GM18502 (cell line): ENCODE measurements around the gene OLA1.

Experiments
- ATAC-seq: cut with Tn5 transposase; IDR thresholded peaks from one replicate; pipeline ENCODE4 v1.9.1; 2021; ENCODE audit warnings: mild to moderate bottlenecking; ENCODE audit not compliant: unreplicated experiment, poor library complexity

Gene OLA1

DNA sequence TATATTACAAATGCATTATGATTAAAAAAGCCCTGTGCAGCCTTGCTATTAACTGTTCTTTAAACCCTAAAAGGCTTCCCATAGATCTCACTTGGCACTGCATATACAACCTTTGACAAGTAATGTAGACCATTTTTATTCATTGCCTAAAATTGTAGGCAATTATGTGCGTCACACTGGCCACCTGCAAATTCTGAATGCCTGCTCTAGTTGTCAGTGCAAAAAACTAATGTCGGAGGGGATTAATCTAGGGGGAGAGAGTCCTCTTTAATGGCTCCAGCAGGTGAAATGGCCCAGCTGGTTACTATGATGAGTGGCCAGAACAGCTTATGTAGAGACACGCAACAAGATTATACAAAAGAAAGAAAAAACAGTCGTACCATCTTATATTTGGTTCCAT is 123.2 kb downstream of the OLA1 start:
- no peak for ATAC-seq

DNA sequence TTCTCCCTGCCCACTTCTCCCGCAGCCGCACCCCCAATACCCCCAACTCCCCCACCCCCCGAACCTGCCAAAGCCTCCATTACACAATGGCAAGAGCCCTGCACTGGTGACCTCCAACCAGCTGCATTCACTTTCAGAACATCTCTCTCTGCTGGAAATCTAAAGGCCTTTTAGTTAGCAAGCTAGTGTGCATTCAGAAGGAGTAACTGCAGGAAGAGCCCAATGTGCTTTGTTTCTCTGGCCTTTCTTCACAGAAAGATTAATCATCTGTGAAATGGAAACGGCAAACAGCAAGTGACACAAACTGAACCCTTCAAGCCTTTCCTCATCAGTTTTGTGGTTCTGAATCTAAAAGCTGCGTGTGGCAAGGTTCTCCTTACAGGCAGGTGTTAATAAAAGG is 124.2 kb downstream of the OLA1 start:
- no peak for ATAC-seq

DNA sequence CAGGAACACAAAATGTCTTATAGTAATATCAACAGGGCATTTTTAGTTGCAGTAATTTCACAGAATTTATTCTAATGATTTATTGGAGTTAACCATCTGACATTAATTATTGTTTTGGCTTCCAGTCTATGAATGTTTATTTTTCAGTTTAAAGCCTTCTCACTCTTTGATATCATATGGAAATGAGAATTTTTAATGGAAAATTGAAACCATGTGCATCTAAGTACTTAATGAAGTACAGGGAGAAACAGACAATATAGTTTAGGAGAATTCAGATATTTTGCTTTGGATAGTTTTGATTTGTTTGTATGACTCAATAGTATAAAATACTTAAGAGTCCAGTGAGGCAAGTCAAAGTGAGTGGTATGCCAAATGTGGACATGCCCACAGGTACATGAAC is 126.1 kb downstream of the OLA1 start:
- no peak for ATAC-seq

DNA sequence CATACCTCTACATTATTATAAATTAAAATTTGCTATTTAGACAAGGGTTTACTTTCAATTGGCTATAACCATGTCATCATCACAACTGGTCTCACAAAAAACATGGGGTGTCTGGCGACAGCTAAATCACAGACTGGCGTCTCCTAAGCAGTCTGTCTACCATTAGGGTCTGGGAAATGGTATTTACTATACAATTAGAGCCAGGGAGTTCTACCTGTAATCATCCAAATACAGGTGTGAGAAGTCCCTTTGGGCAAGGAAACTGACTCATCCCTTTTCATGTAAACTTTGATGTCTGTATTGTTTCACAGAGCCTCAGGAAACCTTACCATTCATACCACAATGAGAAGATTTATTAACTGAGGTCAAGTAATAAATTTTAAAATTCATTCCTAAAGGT is 126.7 kb downstream of the OLA1 start:
- ATAC-seq, result no peak

DNA sequence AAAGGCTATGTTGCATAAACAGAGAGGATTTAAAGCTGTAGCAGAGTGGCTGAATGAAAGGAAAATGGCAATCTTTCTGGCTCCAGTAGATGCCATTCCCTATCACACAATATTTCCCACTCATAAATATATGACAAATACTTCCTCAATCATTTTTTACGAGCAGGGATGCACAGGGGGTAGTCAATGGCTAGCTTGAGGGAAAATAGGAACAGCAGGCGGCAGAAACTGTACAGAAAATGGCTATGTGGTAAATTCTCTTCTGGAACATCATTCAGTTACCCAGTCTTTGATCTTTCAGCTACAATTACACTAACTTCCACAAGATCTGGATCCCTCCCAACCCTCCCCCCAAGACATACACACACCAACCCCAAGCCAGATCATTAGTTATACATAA is 127.2 kb downstream of the OLA1 start:
- ATAC-seq, result no peak

DNA sequence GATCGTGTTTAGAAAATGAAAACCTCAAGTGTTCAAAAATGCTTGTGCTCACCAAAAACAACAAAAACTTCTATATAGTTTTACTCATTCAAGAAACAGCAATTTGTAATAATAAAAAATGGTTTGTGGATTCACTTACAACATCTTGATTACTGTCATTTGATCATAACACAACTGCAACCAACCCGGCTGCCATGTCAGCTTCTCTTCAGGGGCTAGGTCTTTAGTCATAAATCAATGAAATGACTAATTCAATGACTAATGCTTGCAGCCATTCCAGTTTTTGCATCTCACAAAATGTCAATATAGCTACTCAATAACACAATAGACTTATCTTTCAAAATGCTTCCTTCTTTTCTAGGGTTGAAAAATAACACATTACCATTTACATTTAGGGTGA is 128.0 kb downstream of the OLA1 start:
- ATAC-seq, result no peak

DNA sequence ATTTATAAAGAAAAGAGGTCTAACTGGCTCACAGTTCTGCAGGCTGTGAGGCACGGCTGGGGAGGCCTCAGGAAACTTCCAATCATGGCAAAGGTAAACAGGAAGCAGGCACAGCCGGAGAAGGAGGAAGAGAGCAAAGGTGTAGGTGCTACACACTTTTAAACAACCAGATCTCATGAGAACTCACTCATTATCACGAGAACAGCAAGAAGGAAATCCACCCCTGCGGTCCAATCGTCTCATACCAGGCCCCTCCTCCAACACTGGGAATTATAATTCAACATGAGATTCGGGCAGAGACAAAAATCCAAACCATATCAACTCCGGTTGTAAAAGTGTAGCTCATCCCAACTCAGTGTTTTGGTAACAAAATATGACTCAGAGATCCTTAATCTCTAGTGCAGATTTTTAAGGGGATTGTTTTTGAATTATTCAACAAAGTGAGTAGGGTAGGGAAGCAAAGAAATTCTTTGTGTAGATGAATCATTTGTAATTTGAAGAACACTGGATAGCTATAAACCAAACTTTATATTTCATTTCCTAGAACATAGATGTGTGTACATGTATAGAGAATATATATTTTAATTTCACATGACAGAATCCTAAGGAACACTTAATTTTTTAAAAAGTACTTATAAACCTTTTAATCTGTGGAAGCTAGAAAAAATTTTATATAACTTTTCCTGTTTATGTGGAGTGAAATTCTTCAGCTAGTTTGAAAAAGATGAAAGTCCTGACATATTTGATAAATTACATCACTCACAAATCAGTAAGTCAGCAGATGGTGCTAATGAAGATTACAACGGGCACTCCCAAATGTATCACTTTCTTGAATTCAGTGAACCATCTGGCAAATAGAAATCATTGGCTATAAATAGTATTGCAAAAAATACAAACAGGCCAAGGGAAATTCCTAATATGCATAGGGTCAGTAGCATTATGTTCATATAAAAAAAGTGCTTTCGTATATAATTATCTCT is 130.1 kb downstream of the OLA1 start:
- no peak for ATAC-seq

DNA sequence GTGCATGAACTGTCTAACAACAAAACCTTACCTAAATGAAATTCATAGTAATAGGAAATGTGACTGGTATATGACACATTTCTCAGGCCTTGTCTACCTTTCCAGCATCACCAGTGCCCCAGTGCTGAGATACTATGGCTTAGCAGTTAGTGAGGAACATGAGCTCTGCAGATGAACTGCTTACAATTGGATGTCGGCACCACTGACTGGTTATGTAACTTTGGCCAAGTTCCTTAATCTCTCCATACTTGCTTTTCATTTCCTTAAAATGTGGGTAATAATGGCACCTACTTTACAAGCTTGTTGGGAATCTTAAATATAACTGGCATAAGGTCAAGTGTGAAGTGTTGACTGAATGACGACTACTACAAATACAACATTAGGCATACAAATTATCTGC is 136.3 kb downstream of the OLA1 start:
- no peak for ATAC-seq

DNA sequence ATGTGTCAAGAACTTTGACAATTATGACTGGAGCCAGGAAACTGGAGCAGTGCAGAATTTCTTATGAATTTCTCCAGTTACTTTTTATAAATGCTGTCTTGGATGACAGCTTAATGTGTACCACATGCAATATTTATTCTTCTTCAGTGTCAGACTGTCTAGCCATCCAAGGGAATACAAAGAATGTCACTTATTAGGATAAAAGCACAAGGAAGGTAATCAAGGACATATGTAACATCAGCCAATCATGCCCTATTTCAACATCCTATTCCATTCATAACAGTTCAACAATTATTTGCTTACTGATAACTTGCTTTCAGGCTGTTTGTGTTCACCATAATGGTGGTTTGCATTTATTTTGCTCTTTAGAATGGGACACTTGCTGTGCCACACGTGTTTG is 139.8 kb downstream of the OLA1 start:
- no peak for ATAC-seq

DNA sequence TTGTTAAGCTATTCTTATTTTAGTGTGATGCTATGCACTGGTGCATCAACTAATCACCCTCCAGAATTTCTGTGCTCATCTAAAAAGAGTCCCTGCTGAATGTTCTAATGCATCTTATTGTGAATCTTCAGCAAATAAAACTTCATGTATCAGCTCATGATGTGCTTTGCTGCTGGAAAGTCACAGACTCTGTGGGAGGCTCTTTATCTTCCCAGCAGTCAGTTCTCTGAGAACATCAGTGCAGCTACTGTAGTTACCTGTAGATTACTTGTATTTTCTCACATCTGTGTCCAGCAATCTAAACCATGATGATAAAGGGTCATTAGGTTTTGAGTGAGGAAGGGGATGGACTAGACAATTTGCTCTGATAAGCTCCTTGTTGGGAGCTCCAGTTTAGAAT is 141.6 kb downstream of the OLA1 start:
- no peak for ATAC-seq

DNA sequence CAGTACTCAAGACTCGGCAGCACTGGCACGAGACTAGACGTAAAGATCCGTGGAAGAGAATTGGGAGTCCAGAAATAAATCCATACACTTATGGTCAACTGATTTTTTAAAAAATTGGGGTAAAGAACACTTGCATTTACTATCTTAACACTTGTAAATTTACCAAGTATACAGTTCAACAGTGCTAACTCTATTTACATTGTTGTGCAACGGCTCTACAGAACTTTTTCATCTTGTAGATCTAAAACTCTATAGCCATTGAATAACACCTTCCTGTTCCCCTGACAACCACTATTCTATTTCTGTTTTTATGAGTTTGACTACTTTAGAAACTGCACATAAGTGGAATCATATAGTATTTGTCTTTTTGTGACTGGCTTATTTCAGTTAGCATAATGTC is 153.8 kb downstream of the OLA1 start:
- ATAC-seq, result no peak

DNA sequence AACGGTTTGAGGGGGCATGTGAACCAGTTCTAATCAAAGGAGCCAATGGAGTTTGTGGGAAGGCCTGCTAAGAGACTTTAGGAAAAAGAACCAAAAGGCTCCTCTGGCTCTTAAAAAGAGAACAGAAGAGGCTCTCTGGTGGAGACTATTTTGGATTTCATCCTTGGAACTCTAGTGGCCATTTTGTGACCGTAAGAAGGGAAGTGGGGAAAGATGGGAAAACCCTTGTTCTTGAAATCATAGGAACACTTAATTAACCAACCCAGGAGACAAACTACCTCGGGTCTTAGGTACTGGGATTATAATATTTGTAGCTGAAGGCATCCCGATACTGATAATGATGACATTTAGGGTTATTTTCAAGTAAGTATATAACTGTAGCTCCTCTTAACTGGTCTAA is 157.9 kb downstream of the OLA1 start:
- no peak for ATAC-seq

DNA sequence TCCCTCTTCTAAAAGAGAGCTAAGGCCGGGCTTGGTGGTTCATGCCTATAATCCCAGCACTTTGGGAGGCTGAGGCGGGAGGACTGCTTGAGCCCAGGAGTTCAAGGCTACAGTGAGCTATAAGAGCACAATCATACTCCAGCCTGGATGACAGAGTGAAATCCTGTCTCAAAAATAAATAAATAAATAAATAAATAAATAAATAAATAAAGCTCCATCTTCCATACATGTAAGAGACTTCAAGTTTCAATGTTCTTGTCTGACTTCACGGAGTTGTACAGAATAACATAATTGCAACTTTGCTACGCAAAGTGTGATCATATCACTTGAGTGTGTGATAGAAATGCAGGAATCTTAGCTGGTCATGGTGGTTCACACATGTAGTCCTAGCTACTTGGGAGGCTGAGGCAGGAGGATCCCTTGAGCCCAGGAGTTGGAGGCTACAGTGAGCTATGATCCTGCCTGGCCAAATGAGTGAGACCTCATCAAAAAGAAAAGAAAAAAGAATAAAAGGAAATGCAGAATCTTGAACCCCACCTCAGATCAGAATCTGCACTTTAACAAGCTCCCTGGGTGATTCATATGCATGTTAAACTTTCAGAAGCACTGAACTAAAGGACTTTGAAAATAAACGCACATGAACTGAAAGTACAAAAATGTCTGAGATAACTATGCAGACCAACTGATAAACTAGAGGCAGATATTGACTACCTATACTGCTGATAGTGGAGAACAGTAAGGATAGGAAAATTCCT is 159.4 kb downstream of the OLA1 start:
- no peak for ATAC-seq

DNA sequence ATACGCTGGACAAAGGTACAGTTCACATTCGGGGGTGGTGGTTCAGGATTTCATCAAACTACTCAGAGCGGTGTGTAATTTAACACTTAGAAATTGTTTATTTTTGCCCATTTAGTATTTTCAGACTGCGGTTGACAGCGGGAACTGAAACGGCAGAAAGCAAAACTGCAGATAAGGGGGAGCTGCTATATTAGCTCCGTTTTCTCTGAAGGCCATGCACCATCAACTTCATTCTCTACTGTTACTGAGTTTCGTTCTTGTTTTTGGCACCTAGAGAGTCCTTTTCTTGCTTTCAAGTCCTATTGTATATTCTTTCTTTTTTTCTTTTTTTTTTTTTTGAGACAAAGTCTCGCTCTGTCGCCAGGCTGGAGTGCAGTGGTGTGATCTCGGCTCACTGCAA is 161.6 kb downstream of the OLA1 start:
- no peak for ATAC-seq

DNA sequence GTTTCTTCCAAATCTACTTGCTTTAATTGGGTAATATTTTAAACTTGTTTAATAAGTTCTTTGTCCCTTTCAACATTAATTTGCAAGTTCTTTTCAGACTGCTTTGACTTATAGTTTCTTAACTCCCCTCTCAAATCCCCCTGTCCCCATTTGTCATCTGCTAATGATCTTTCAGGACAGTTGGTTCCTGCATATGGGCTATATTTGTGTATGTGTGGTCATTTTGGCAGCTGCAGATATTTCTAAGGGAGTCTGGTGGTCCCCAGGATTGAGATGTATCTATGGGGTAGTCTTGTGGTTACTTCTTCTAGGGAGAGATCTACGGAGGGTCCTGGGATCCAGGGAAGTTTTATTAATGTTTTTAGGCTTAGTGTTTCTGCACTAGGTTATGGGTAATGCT is 162.6 kb downstream of the OLA1 start:
- no peak for ATAC-seq

DNA sequence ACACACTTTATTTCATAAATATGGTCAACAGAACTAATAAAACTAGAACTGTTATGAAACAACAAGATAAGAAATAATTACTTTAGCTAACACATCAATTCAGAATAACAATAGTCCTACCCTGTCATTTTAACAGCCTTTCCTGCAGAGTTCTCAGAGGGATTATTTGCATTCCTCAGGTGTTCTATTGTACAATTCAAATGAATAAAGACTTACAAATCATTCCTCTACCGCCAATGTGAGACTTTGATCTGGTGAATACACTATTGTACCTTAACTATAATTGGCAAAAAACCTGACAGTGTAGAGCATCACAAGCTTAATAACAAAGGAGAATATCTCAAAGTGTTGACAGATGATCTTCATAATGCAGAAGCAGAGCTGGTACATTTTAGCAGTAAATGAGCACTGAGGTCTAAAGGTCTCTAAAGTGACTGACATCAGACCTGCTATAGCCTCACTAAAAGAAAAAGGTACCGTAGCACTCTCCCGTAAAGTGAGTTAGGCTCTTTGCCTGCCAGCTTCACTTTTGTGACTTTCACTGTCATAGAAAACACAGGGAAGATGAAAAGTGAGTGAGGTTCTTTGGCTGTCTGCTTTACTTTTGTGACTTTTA is 164.4 kb downstream of the OLA1 start:
- ATAC-seq, result no peak

DNA sequence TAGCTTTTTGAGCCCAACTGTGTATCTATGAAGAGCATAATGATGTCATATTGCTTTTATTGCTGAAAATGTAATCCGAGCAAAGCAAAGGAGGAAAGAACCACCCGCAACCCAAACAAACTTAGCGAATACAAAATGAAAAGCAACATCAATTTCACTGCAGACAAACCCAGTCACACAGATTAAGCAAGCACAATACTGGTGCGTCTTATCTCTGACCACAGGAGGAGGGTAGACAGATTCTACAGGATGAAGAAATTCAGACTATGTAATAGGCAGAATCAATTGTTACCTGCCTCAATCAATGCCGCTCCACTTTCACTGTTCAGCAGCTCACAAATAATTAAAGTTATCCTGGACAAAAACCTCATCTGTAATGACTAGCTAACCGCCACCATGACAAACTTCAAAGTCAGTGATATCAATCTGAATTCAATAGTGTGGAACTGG is 167.6 kb downstream of the OLA1 start:
- ATAC-seq, result no peak

DNA sequence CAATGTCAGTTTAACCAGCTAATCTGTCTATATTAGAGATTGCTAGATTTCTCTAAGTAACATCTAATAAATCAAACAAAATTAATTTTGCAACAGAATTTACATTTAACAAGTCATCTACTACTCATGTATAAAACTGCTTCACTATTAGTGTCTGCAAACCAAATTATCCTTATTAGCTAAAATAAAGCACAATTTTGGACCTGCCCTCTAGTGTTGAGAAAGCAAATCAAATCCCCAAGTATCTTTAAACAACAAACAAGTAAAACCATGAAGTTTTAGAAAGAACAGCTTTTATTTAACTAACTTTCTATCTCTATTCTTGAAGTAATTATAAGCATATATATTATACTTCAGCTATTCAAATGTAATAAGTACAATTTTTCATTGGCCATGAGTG is 170.1 kb downstream of the OLA1 start:
- ATAC-seq, result no peak

DNA sequence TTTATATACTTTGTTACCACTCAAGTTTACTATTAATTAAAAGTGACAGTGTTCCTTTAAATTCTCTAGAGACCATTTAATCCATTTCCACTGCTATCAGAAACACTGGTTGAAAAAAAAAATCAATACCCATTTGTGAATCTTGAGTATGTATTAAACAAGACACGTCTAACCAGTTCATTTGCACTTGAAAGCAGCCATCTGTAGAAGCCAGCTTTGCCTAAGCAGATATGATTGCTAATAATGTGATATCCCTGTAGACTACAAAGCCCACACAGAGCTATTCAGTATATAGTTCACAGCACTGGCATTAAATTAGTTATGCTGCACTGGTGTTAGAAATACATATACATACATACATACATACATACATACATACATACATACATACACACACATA is 171.4 kb downstream of the OLA1 start:
- ATAC-seq, result no peak

DNA sequence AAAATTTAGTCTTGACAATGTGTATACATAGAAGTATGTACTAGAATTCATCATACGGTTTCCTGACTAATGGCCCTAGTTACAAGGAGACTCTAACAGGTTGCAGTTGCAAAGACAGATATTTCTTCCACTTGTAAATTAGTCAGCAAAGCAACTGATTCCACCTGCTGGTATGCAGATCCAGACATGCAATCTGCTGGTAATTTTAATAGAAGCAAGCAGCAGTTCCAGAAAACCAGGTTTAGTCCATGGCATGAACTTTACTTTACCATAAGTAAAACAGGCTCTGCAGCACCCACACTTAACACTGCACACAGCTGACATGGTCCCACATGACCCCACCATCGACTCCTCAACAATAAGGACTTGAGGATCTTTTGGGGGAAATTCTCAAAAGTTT is 172.3 kb downstream of the OLA1 start:
- ATAC-seq, result no peak

DNA sequence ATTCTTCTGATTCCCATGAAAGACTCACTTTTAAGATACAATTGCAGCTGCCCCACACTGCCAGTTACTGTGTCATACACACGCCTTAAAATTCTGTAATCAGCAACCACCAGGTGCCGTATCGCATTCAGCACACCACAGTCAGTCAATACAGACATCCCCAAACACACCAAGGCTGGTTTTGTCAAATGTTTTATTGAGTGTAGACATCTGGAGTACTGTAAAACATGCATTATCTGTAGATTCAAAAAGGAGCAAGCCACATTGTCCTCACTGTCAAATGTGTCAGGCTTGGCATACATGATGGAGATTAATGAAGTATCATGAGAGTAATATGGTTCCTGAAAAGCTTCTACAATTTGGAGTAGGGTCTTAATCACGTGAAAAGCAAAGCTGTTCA is 173.5 kb downstream of the OLA1 start:
- ATAC-seq, result no peak
